ENCODE results near the gene TBC1D14. TPM values are rescaled to one million over a fixed set of nuclear protein-coding genes. Genes with fewer than 3 reads are reported as not detected.

Gene TBC1D14
- total RNA-seq, 1 experiment from 2014 or later, result 50.2 TPM

GRCh38 chr4:6990661-6991060, 81.0 kb downstream of the TBC1D14 start:
- H3K4me1 ChIP-seq (ENCODE audit: insufficient read depth, low read length), result peaks cover 5% of the 10 kb centered on the region; the same call in 1 of the 2 replicates
- WGBS (ENCODE audit: extremely low coverage, insufficient read length, low lambda C conversion rate), result no CpG with 5 or more reads among the region's 6 CpGs
- no peak overlapping the region for H3K27ac ChIP-seq (ENCODE audit: insufficient read length, low read depth, low read length)
- H3K4me1 Mint-ChIP-seq, result peaks cover 34% of the 10 kb centered on the region in 2 experiments
- no peak overlapping the region for H2BK15ac ChIP-seq (ENCODE audit: low read depth, low read length)
- H2BK20ac ChIP-seq (ENCODE audit: low read depth, low read length, poor library complexity, severe bottlenecking), result no peak overlapping the region
- H3K79me2 ChIP-seq (ENCODE audit: insufficient read depth, low read length), result peaks cover 17% of the 10 kb centered on the region; the same call in 1 of the 2 replicates
- H3K79me1 ChIP-seq (ENCODE audit: insufficient read depth, low read depth, low read length, poor library complexity, severe bottlenecking), result peaks cover 8% of the 10 kb centered on the region
- no peak overlapping the region for H3K23ac ChIP-seq (ENCODE audit: insufficient read length, low read depth, low read length)
- H3K27me3 Mint-ChIP-seq (ENCODE audit: low read depth), result no peaks in the 10 kb centered on the region
- no peak overlapping the region for H3K4me3 Mint-ChIP-seq
- H4K20me1 ChIP-seq (ENCODE audit: control insufficient read depth, insufficient read depth, insufficient read length), result peaks cover 4% of the 10 kb centered on the region
- H3K9me3 ChIP-seq (ENCODE audit: control insufficient read depth, low read depth, low read length), result no peaks in the 10 kb centered on the region
- peaks cover 9 to 24% (median 18%) of the 10 kb centered on the region in 3 experiments; a peak in 6 of 7 replicates for H3K36me3 Mint-ChIP-seq (ENCODE audit: insufficient read depth in 1 of 3, low read depth in 3 of 3)
- no peak overlapping the region for H3K9ac ChIP-seq (ENCODE audit: extremely low read depth, insufficient read length, low read length)
- no peak for DNase-seq
- no peak overlapping the region for H3K14ac ChIP-seq (ENCODE audit: insufficient read depth, low read length)
- H3T11ph ChIP-seq (ENCODE audit: low read length), result no peak overlapping the region
- no peak overlapping the region for H2BK12ac ChIP-seq (ENCODE audit: insufficient read length, low read depth, low read length)
- H2BK120ac ChIP-seq (ENCODE audit: low read depth, low read length, poor library complexity, severe bottlenecking), result no peak overlapping the region
- H2AFZ ChIP-seq (ENCODE audit: low read length), result no peak overlapping the region
- no peak overlapping the region for H3K18ac ChIP-seq (ENCODE audit: insufficient read length, low read depth, low read length)
- H2BK5ac ChIP-seq (ENCODE audit: insufficient read length, low read length), result no peak overlapping the region
- no peak overlapping the region for H4K5ac ChIP-seq (ENCODE audit: insufficient read length, low read depth, low read length)
- no peak overlapping the region for H3K56ac ChIP-seq (ENCODE audit: insufficient read length, low read depth, low read length)
- TF ChIP-seq CTCF (conservative IDR thresholded peaks at IDR 0.05), result no peak
- no peak overlapping the region for H4K91ac ChIP-seq (ENCODE audit: insufficient read length, low read depth, low read length)
- no peaks in the 10 kb centered on the region for H3K9me3 Mint-ChIP-seq
- no peak overlapping the region for H3K27ac Mint-ChIP-seq
- no peak overlapping the region for H3K4ac ChIP-seq (ENCODE audit: low read depth, low read length)
- H2AK5ac ChIP-seq (ENCODE audit: insufficient read length, low read length), result no peak overlapping the region
- H4K8ac ChIP-seq (replicated peaks; ENCODE audit: insufficient read length, low read depth, low read length), result no peak overlapping the region
- peaks cover 6% of the 10 kb centered on the region for H3K23me2 ChIP-seq (ENCODE audit: insufficient read length, low read depth, low read length, poor library complexity, severe bottlenecking)
- no peak overlapping the region for H3K4me2 ChIP-seq (ENCODE audit: insufficient read depth, insufficient read length, low read length)
- no peaks in the 10 kb centered on the region for H3K27me3 ChIP-seq (ENCODE audit: insufficient read depth, low read length)
